SK-N-SH (cell line): ENCODE data around the gene TRIM69. TPM values are rescaled to one million over a fixed set of nuclear protein-coding genes. Genes with fewer than 3 reads are reported as not detected.
"Not testable (repeated sequence)": the region's sequence is repeated elsewhere in the genome, so short reads cannot be mapped to it uniquely, and the experiment has no call there.

Experiments
- CTCF ChIA-PET: fragments of 300-600, 350-600 bp; formaldehyde crosslinking; extraction: SDS; loops from one replicate; lab custom pipeline; 2021; lab: Yijun Ruan, JAX
- POLR2A ChIA-PET: fragments of 350-600 bp; sonication (Branson Sonifier 250); formaldehyde crosslinking; extraction: SDS; loops from one replicate; lab custom pipeline; 2020; ENCODE audit warnings: antibody characterized with exemption, inconsistent platforms; lab: Yijun Ruan, JAX
- DNase-seq: peaks from one replicate; pipeline ENCODE4 v3.0.0; 2012
- H2AFZ ChIP-seq: fragments of 200-600 bp; sonication (generic); 2 replicates; pipeline ENCODE4 v1.8.1; 2016; ENCODE audit warnings: antibody characterized with exemption, mild to moderate bottlenecking, low read depth
- H3F3A ChIP-seq: fragments of 200-600 bp; sonication (generic); replicated peaks from 2 replicates; pipeline ENCODE3; 2016; ENCODE audit warnings: antibody characterized with exemption, mild to moderate bottlenecking; ENCODE audit not compliant: insufficient read depth
- H3K27ac ChIP-seq, 2 experiments: fragments of 200-500 bp in 1 of 2; fragments of 200-600 bp in 1 of 2; sonication (Bioruptor generic) in 1 of 2; sonication (generic), shearing (Covaris generic) in 1 of 2; 2 replicates each; pipeline versions ENCODE4 v1.5.1 to v1.6.1; 2014 to 2016; ENCODE audit warnings: low read depth in 2 of 2, inconsistent platforms in 1 of 2, low read length in 1 of 2, mild to moderate bottlenecking in 1 of 2, mixed read lengths in 1 of 2
- H3K27me3 ChIP-seq: fragments of 200-600 bp; sonication (generic), shearing (Covaris generic); 2 replicates; pipeline ENCODE4 v1.6.1; 2016; ENCODE audit warnings: mixed run types; ENCODE audit not compliant: insufficient read depth
- H3K36me3 ChIP-seq, 2 experiments: fragments of 200-500 bp in 1 of 2; fragments of 200-600 bp in 1 of 2; sonication (Bioruptor generic) in 1 of 2; sonication (generic) in 1 of 2; replicated peaks in 1 of 2; 2 replicates each; pipeline versions ENCODE3 to v1.5.1; 2014 to 2016; ENCODE audit warnings: low read length in 1 of 2, mild to moderate bottlenecking in 1 of 2; ENCODE audit not compliant: insufficient read depth in 2 of 2, control insufficient read depth in 1 of 2
- H3K4me1 ChIP-seq, 2 experiments: fragments of 200-500 bp in 1 of 2; fragments of 200-600 bp in 1 of 2; sonication (Bioruptor generic) in 1 of 2; sonication (generic), shearing (Covaris generic) in 1 of 2; 2 replicates each; pipeline versions ENCODE4 v1.5.1 to v1.6.1; 2014 to 2016; ENCODE audit warnings: low read depth in 1 of 2, low read length in 1 of 2, mixed run types in 1 of 2; ENCODE audit not compliant: insufficient read depth in 2 of 2, control insufficient read depth in 1 of 2
- H3K4me2 ChIP-seq: fragments of 200-600 bp; sonication (generic), shearing (Covaris generic); 2 replicates; pipeline ENCODE4 v1.6.1; 2017; ENCODE audit warnings: mixed run types
- H3K4me3 ChIP-seq, 2 experiments: fragments of 200-500 bp in 1 of 2; fragments of 200-600 bp in 1 of 2; sonication (Bioruptor generic) in 1 of 2; sonication (generic), shearing (Covaris generic) in 1 of 2; 2 replicates each; pipeline versions ENCODE4 v1.5.1 to v1.8.1; 2014 to 2016; ENCODE audit warnings: low read depth in 2 of 2, inconsistent platforms in 1 of 2, low read length in 1 of 2, mild to moderate bottlenecking in 1 of 2, mixed read lengths in 1 of 2, moderate library complexity in 1 of 2
- H3K79me2 ChIP-seq: fragments of 200-600 bp; sonication (generic); 2 replicates; pipeline ENCODE4 v1.8.1; 2017; ENCODE audit warnings: mild to moderate bottlenecking; ENCODE audit not compliant: insufficient read depth
- H3K9ac ChIP-seq: fragments of 200-600 bp; sonication (generic); 2 replicates; pipeline ENCODE4 v1.6.1; 2017; ENCODE audit warnings: mixed run types
- H3K9me2 ChIP-seq: fragments of 200-600 bp; sonication (generic); 2 replicates; pipeline ENCODE4 v1.6.1; 2017; ENCODE audit warnings: mixed run types
- H3K9me3 ChIP-seq: fragments of 200-600 bp; sonication (generic); 2 replicates; pipeline ENCODE4 v1.6.1; 2017; ENCODE audit warnings: mixed run types, mild to moderate bottlenecking, moderate library complexity
- H4K20me1 ChIP-seq: fragments of 200-600 bp; sonication (generic); 2 replicates; pipeline ENCODE4 v1.6.1; 2017; ENCODE audit warnings: mild to moderate bottlenecking, mixed run types; ENCODE audit not compliant: insufficient read depth
- CHD2 ChIP-seq: fragments of 150-350 bp; IDR thresholded peaks from 2 replicates; pipeline ENCODE4 v1.6.1; 2018; ENCODE audit warnings: low read length; ENCODE audit not compliant: partially characterized antibody
- ELF1 ChIP-seq: IDR thresholded peaks from 2 replicates; pipeline ENCODE4 v1.4.0; 2012
- EZH2phosphoT487 ChIP-seq: fragments of 200-600 bp; sonication (generic); IDR thresholded peaks from 2 replicates; pipeline ENCODE4 v1.6.1; 2017; ENCODE audit warnings: low read depth, mixed run types, mild to moderate bottlenecking, antibody characterized with exemption, moderate library complexity, borderline replicate concordance
- FOSL2 ChIP-seq: IDR thresholded peaks from 2 replicates; pipeline ENCODE4 v1.4.0; 2012; ENCODE audit warnings: low read depth, mild to moderate bottlenecking, moderate library complexity, borderline replicate concordance
- FOXJ3 ChIP-seq: sonication (generic); formaldehyde crosslinking; IDR thresholded peaks from 2 replicates; pipeline ENCODE4 v1.5.1; 2020; ENCODE audit warnings: mild to moderate bottlenecking, missing genetic modification reagents
- GATA2 ChIP-seq: sonication (generic); formaldehyde crosslinking; IDR thresholded peaks from 2 replicates; pipeline ENCODE4 v1.5.0; 2020; ENCODE audit warnings: mild to moderate bottlenecking, missing genetic modification reagents
- MEF2A ChIP-seq: IDR thresholded peaks from 2 replicates; pipeline ENCODE4 v1.4.0; 2012; ENCODE audit warnings: low read depth, borderline replicate concordance
- MXI1 ChIP-seq: IDR thresholded peaks from 2 replicates; pipeline ENCODE4 v1.6.1; 2012; ENCODE audit warnings: mild to moderate bottlenecking, low read depth, low read length, improper control_type of control experiment
- NFIC ChIP-seq: IDR thresholded peaks from 2 replicates; pipeline ENCODE4 v1.4.0; 2012; ENCODE audit warnings: borderline replicate concordance
- RCOR1 ChIP-seq: fragments of 150-350 bp; IDR thresholded peaks from 2 replicates; pipeline ENCODE4 v1.6.1; 2017; ENCODE audit warnings: antibody characterized with exemption, low read length
- SMC3 ChIP-seq: IDR thresholded peaks from 2 replicates; pipeline ENCODE4 v1.6.1; 2012; ENCODE audit warnings: low read depth, low read length, improper control_type of control experiment
- TAF1 ChIP-seq: IDR thresholded peaks from 2 replicates; pipeline ENCODE4 v1.6.1; 2012; ENCODE audit warnings: low read depth, mild to moderate bottlenecking, low read length, moderate library complexity, borderline replicate concordance
- TCF12 ChIP-seq: IDR thresholded peaks from 2 replicates; pipeline ENCODE4 v1.4.0; 2012
- WGBS: methylation state at CpG from one replicate; pipeline ENCODE4 v1.1.6; 2017; ENCODE audit warnings: low lambda C conversion rate; 5-methylcytosine and 5-hydroxymethylcytosine counted together
- polyA plus RNA-seq, 3 experiments: library from polyadenylated mRNA; depleted of rRNA; stranded (reverse); fragments of >200 nt; gene quantifications; 2 replicates each; pipeline ENCODE4 v1.2.3, GENCODE V29; 2012
- TF ChIP-seq, protein P1 (sequence below): IDR thresholded peaks from 2 replicates; pipeline ENCODE4 v1.4.0; 2012; ENCODE audit warnings: low read depth
- TF ChIP-seq, protein P2 (sequence below): fragments of 150-350 bp; IDR thresholded peaks from 2 replicates; pipeline ENCODE4 v1.6.1; 2016; ENCODE audit warnings: mild to moderate bottlenecking, low read depth, low read length
- TF ChIP-seq, protein P3 (sequence below): fragments of 200-600 bp; sonication (generic); IDR thresholded peaks from 2 replicates; pipeline ENCODE4 v1.6.1; 2017; ENCODE audit warnings: antibody characterized with exemption, mild to moderate bottlenecking, moderate library complexity
- TF ChIP-seq, protein P4 (sequence below): IDR thresholded peaks from 2 replicates; pipeline ENCODE4 v1.4.0; 2012; ENCODE audit warnings: low read depth, borderline replicate concordance
- TF ChIP-seq, protein P5 (sequence below): fragments of 150-350 bp; IDR thresholded peaks from 2 replicates; pipeline ENCODE4 v1.6.1; 2017; ENCODE audit warnings: antibody characterized with exemption, low read length, low read depth, borderline replicate concordance

TRIM69 gene
- polyA plus RNA-seq, 1 of the 3 experiments (the other 2 are of a cell fraction), result 9.7 TPM

DNA sequence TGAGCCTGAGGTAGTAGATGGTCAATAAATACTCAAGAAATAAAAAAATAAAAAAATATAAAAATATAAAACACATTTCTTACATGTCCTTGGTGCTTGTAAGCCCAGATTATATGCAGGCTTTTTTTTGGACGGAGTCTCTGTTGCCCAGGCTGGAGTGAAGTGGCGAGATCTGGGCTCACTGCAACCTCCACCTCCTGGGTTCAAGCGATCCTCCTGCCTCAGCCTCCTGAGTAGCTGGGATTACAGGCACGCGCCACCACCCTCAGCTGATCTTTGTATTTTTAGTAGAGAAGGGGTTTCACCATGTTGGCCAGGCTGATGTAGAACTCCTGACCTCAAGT lies 8.1 kb upstream of the TRIM69 start:
- Histone ChIP-seq H3K9ac (peak overlapping the region; percentile 85), H3K79me2 (peaks cover 14% of the 10 kb centered on the region; the same call in 1 of the 2 replicates), H3K36me3 (peaks cover 5 to 11% of the 10 kb centered on the region in 2 experiments), H3K4me1 (peaks cover 6 to 17% of the 10 kb centered on the region in 2 experiments; a peak in 3 of 4 replicates), H2AFZ (peak overlapping the region; percentile 92), H3K4me2 (peak overlapping the region; percentile 95), H3K4me3 (peak overlapping the region; percentile 73 to 94), H3F3A (peaks cover 19% of the 10 kb centered on the region), H3K27ac (peak overlapping the region; percentile 96 to 97)
- H3K9me2 ChIP-seq, H3K9me3 ChIP-seq, H4K20me1 ChIP-seq, DNase-seq, H3K27me3 ChIP-seq: not testable (repeated sequence)
- POLR2A ChIA-PET, result interaction anchor here (1.0 to 3.0 kb wide), 8 partner anchors 10 to 903 kb away, joined by 3 to 22 read pairs (median 4); partner anchors contain the start of genes B2M, MFAP1, PATL2 and SPG11
- 98% methylated on average over 3 of the region's 5 CpGs for WGBS
- CTCF ChIA-PET, result interaction anchor here (1.0 to 1.9 kb wide), 3 partner anchors 10 to 17 kb away, joined by 4 to 13 read pairs (median 7); partner anchors contain the start of genes B2M and PATL2

DNA sequence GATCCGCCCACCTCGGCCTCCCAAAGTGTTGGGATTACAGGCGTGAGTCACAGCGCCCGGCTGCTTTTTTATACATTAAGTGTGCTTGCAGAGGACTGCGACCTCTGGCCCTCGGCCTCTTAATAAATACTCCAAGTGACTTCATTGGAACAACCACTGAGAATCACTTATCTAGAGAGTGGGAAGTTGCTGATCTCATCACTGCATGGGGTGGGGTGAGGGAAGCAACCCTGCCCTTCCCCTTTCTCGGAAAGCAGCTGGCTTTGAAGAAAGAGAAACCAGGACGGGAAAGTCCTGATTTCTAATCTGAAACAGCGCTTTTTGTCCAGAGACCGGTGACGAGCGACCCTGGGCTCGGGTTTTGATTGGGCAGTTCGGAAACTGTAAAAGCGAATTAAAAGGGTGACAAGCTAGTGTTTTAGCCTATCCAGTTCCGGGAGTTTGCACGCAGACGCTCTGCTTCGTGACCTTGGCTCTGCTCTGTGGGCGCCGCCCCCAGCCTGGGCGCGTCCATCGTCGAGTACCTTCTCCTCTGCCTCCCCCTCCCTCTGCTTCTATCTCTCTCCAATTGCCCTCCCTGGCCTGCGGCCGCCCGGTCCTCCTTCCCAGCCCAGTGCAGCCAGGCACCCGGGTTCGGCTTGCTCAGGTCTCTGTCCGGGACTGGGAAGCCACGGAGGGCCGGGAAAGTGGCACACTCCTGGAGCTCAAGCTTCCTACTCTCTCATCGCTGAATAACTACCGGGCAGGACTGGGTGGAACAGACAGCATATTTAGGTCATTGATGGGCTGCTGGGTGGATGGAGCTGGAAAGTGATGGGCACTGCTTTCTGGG lies 7.5 kb upstream of the TRIM69 start:
- POLR2A ChIA-PET, result interaction anchor here (1.0 to 3.0 kb wide), 8 partner anchors 9 to 904 kb away, joined by 3 to 22 read pairs (median 4); partner anchors contain the start of genes B2M, MFAP1, PATL2 and SPG11
- TF ChIP-seq TCF12, result peak; percentile 69
- TF ChIP-seq CHD2, result peak; percentile 50
- no peak for TF ChIP-seq EZH2phosphoT487
- TF ChIP-seq, protein P1, sequence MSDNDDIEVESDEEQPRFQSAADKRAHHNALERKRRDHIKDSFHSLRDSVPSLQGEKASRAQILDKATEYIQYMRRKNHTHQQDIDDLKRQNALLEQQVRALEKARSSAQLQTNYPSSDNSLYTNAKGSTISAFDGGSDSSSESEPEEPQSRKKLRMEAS, result peak; percentile 59
- TF ChIP-seq, protein P2, sequence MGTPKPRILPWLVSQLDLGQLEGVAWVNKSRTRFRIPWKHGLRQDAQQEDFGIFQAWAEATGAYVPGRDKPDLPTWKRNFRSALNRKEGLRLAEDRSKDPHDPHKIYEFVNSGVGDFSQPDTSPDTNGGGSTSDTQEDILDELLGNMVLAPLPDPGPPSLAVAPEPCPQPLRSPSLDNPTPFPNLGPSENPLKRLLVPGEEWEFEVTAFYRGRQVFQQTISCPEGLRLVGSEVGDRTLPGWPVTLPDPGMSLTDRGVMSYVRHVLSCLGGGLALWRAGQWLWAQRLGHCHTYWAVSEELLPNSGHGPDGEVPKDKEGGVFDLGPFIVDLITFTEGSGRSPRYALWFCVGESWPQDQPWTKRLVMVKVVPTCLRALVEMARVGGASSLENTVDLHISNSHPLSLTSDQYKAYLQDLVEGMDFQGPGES, result peak; percentile 43; the same call in 1 of the 2 replicates
- no peak for TF ChIP-seq FOXJ3 (CRISPR knock-in tag)
- TF ChIP-seq, protein P3, sequence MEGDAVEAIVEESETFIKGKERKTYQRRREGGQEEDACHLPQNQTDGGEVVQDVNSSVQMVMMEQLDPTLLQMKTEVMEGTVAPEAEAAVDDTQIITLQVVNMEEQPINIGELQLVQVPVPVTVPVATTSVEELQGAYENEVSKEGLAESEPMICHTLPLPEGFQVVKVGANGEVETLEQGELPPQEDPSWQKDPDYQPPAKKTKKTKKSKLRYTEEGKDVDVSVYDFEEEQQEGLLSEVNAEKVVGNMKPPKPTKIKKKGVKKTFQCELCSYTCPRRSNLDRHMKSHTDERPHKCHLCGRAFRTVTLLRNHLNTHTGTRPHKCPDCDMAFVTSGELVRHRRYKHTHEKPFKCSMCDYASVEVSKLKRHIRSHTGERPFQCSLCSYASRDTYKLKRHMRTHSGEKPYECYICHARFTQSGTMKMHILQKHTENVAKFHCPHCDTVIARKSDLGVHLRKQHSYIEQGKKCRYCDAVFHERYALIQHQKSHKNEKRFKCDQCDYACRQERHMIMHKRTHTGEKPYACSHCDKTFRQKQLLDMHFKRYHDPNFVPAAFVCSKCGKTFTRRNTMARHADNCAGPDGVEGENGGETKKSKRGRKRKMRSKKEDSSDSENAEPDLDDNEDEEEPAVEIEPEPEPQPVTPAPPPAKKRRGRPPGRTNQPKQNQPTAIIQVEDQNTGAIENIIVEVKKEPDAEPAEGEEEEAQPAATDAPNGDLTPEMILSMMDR, result no peak
- TF ChIP-seq, protein P4, sequence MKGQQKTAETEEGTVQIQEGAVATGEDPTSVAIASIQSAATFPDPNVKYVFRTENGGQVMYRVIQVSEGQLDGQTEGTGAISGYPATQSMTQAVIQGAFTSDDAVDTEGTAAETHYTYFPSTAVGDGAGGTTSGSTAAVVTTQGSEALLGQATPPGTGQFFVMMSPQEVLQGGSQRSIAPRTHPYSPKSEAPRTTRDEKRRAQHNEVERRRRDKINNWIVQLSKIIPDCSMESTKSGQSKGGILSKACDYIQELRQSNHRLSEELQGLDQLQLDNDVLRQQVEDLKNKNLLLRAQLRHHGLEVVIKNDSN, result peak; percentile 59; the same call in 1 of the 2 replicates
- TF ChIP-seq FOSL2, result peak; percentile 30; the same call in 1 of the 2 replicates
- no peak for TF ChIP-seq ELF1
- no peak for TF ChIP-seq RCOR1
- TF ChIP-seq NFIC, result no peak
- TF ChIP-seq TAF1, result 0 out of 2 replicates have a peak, but pooled peaks have one; percentile 69
- TF ChIP-seq MXI1, result peak; percentile 91
- 0 out of 2 replicates have a peak, but pooled peaks have one; percentile 9 for TF ChIP-seq GATA2 (CRISPR knock-in tag)
- TF ChIP-seq MEF2A, result no peak
- TF ChIP-seq, protein P5, sequence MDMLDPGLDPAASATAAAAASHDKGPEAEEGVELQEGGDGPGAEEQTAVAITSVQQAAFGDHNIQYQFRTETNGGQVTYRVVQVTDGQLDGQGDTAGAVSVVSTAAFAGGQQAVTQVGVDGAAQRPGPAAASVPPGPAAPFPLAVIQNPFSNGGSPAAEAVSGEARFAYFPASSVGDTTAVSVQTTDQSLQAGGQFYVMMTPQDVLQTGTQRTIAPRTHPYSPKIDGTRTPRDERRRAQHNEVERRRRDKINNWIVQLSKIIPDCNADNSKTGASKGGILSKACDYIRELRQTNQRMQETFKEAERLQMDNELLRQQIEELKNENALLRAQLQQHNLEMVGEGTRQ, result no peak; the same call in 1 of the 2 replicates
- TF ChIP-seq SMC3, result no peak

More for the DNA sequence above, 7.5 kb upstream of the TRIM69 start:
- Histone ChIP-seq H4K20me1 (no peaks in the 10 kb centered on the region), H3K4me2 (peak overlapping the region; percentile 95), H3F3A (peaks cover 19% of the 10 kb centered on the region), H3K4me3 (peak overlapping the region; percentile 73 to 94), H3K79me2 (peaks cover 14% of the 10 kb centered on the region; the same call in 1 of the 2 replicates), H3K27me3 (no peaks in the 10 kb centered on the region), H2AFZ (peak overlapping the region; percentile 97), H3K9me2 (no peaks in the 10 kb centered on the region), H3K36me3 (peaks cover 5 to 11% of the 10 kb centered on the region in 2 experiments), H3K9me3 (no peaks in the 10 kb centered on the region), H3K4me1 (peaks cover 6 to 17% of the 10 kb centered on the region in 2 experiments; a peak in 3 of 4 replicates), H3K27ac (peak overlapping the region; percentile 97), H3K9ac (peak overlapping the region; percentile 85)
- CTCF ChIA-PET, result interaction anchor here (0.6 to 3.6 kb wide), 5 partner anchors 10 to 65 kb away, joined by 3 to 21 read pairs (median 7); partner anchors contain the start of genes B2M, PATL2 and SPG11
- peak; percentile 87 for DNase-seq
- 0% methylated on average over 26 of the region's 36 CpGs for WGBS
